Progenitor cell of endocrine pancreas (in vitro differentiated cells): ENCODE results near the gene GMCL1. TPM values are rescaled to one million over a fixed set of nuclear protein-coding genes. Genes with fewer than 3 reads are reported as not detected.

Experiments used
- DNase-seq: peaks from one replicate; pipeline ENCODE4 v3.0.0; 2021; ENCODE audit warnings: low spot score; ENCODE audit not compliant: unreplicated experiment
- H3K27ac Mint-ChIP-seq: 2 replicates; pipeline ENCODE4 v1.8.0; 2021; ENCODE audit warnings: mild to moderate bottlenecking, moderate library complexity, mixed read lengths
- H3K27me3 Mint-ChIP-seq: 2 replicates; pipeline ENCODE4 v1.8.0; 2021; ENCODE audit warnings: mixed read lengths
- H3K36me3 Mint-ChIP-seq: 2 replicates; pipeline ENCODE4 v1.8.0; 2022; ENCODE audit warnings: mixed read lengths; ENCODE audit not compliant: insufficient read depth
- H3K4me1 Mint-ChIP-seq: 2 replicates; pipeline ENCODE4 v1.8.0; 2021; ENCODE audit warnings: low read depth, mixed read lengths
- H3K4me3 Mint-ChIP-seq: 2 replicates; pipeline ENCODE4 v1.8.0; 2021; ENCODE audit warnings: low read depth, mild to moderate bottlenecking, moderate library complexity, mixed read lengths
- H3K9me3 Mint-ChIP-seq: 2 replicates; pipeline ENCODE4 v1.8.0; 2021; ENCODE audit warnings: low read depth, mixed read lengths
- CTCF ChIP-seq: fragments of 200-600 bp; sonication (generic); IDR thresholded peaks from one replicate; pipeline ENCODE4 v1.5.0; 2021; ENCODE audit warnings: antibody characterized with exemption, mild to moderate bottlenecking; ENCODE audit not compliant: unreplicated experiment
- total RNA-seq: library from RNA; stranded (reverse); gene quantifications from 2 replicates; pipeline ENCODE4 v1.2.1, GENCODE V29; 2021

GMCL1 gene
- total RNA-seq, 1 donor from 2014 or later, result 33.1 TPM

- H3K4me3 Mint-ChIP-seq, result no peak overlapping the region
- no peak overlapping the region for H3K27ac Mint-ChIP-seq
- TF ChIP-seq CTCF, result no peak
- no peaks in the 10 kb centered on the region for H3K27me3 Mint-ChIP-seq
- peaks cover 1% of the 10 kb centered on the region for H3K4me1 Mint-ChIP-seq
- no peaks in the 10 kb centered on the region for H3K9me3 Mint-ChIP-seq
- no peak for DNase-seq
- H3K36me3 Mint-ChIP-seq, result peaks cover 7% of the 10 kb centered on the region
These were observed 88.4 kb downstream of the GMCL1 start for GRCh38 chr2:69917852-69918251.

DNA sequence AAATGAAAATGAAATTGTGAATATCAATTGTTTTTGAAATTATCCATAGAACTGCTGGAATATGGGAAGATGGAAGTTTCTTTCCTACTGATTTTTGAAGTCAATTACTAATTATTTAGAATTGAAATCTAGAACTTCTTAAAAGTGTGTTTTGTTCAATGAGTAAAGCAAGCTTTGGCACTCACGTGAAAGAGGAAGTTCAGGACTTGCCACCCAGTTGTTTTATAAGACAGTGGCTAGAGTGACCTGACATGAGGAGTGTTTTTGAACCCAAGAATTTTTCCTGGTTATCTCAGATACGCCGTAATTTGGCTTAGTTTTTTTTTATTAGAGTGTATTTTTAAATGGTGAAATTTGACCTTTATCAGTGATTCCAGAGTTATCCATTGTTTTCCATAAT is 88.9 kb downstream of the GMCL1 start:
- TF ChIP-seq CTCF, result no peak
- no peaks in the 10 kb centered on the region for H3K27me3 Mint-ChIP-seq
- peaks cover 1% of the 10 kb centered on the region for H3K4me1 Mint-ChIP-seq
- no peak for DNase-seq
- no peak overlapping the region for H3K27ac Mint-ChIP-seq
- H3K9me3 Mint-ChIP-seq, result no peaks in the 10 kb centered on the region
- H3K4me3 Mint-ChIP-seq, result no peak overlapping the region
- H3K36me3 Mint-ChIP-seq, result peaks cover 7% of the 10 kb centered on the region

GRCh38 chr2:69923116-69923515 is 93.7 kb downstream of the GMCL1 start:
- no peak for DNase-seq
- Mint-ChIP-seq H3K27ac (no peak overlapping the region), H3K4me3 (no peak overlapping the region), H3K9me3 (no peaks in the 10 kb centered on the region), H3K36me3 (peaks cover 7% of the 10 kb centered on the region), H3K4me1 (no peaks in the 10 kb centered on the region), H3K27me3 (no peaks in the 10 kb centered on the region)
- no peak for TF ChIP-seq CTCF

DNA sequence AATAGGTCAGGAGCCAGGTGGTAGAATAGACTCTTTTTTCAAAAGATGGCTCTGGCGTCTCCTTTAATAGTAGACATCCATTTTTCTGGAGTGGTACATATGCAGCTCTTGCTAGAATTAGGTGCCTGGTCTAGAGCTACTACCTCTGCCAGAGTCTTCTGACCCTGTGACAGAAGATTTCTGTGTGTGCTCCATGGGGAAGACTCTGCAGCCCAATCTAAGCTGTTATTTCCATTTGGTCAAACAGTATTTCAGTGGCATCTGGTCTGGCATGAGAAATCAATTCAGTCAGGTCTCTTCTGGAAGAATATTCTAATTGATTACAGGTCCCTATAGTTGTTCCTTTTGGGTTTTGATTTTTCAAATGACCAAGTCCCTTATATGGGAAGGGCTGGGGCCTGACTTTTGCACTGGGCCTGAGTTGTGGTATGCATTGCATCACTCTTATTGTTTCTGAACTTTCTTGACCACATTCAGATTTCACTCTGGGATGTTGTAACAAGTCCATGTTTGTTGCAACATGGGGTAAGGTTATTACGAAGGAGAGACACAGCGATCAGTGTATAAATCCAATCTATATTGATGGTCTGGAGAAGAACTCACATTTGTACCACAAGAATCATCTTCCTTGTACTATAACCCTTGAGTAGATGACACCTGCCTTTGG is 97.5 kb downstream of the GMCL1 start:
- TF ChIP-seq CTCF, result no peak
- H3K27ac Mint-ChIP-seq, result no peak overlapping the region
- no peaks in the 10 kb centered on the region for H3K9me3 Mint-ChIP-seq
- no peak overlapping the region for H3K4me3 Mint-ChIP-seq
- H3K27me3 Mint-ChIP-seq, result no peaks in the 10 kb centered on the region
- no peaks in the 10 kb centered on the region for H3K4me1 Mint-ChIP-seq
- no peak for DNase-seq
- peaks cover 2% of the 10 kb centered on the region for H3K36me3 Mint-ChIP-seq

Other genes with a start within 250 kb of the GMCL1 start
- gene AAK1, start 185.9 kb upstream of the GMCL1 start, total RNA-seq, result 42.5 and 43.4 TPM in 2 replicates
- gene ANXA4, start 87.5 kb upstream of the GMCL1 start, total RNA-seq, result 250 and 262 TPM in 2 replicates
- 46.7 and 47.2 TPM in 2 replicates for gene SNRNP27, start 64.3 kb downstream of the GMCL1 start, total RNA-seq
- gene MXD1, start 85.4 kb downstream of the GMCL1 start, total RNA-seq, result 9.2 and 10.8 TPM in 2 replicates
- 1.1 and 1.2 TPM in 2 replicates for gene ASPRV1, start 132.0 kb downstream of the GMCL1 start, total RNA-seq